ENCODE data around the gene ZNF175. TPM values are rescaled to one million over a fixed set of nuclear protein-coding genes. Genes with fewer than 3 reads are reported as not detected.

Gene ZNF175
- total RNA-seq, 1 experiment from 2014 or later, result 8.5 TPM

- Histone ChIP-seq H3K4me2 (ENCODE audit: low read length) (peak overlapping the region; percentile 41), H3K36me3 (ENCODE audit: low read depth, low read length) (no peaks in the 10 kb centered on the region), H3K9me3 (ENCODE audit: low read length) (no peaks in the 10 kb centered on the region), H2AFZ (ENCODE audit: low read length) (no peak overlapping the region), H4K20me1 (ENCODE audit: low read length) (no peaks in the 10 kb centered on the region), H3K79me2 (ENCODE audit: low read length) (no peaks in the 10 kb centered on the region), H3K27me3 (ENCODE audit: low read length) (peaks cover 29% of the 10 kb centered on the region), H3F3A (ENCODE audit: low read length, unreplicated experiment) (no peaks in the 10 kb centered on the region), H3K9me2 (replicated peaks; ENCODE audit: low read length) (no peaks in the 10 kb centered on the region), H3K27ac (ENCODE audit: low read length) (no peak overlapping the region), H3K4me1 (ENCODE audit: insufficient read depth, low read length) (peaks cover 15% of the 10 kb centered on the region), H3K9ac (ENCODE audit: low read length) (no peak overlapping the region), H3K4me3 (ENCODE audit: low read length) (no peak overlapping the region)
- CTCF ChIA-PET, result no interaction called here
- intact Hi-C loops (cut with micrococcal nuclease), result no loop called here
- no TSS peak for BruUV-seq (replicated peaks)
- no peak for DNase-seq
- no peak for ATAC-seq
- no peak for TF ChIP-seq CTCF (conservative IDR thresholded peaks at IDR 0.05; ENCODE audit: low read depth, low read length)
- no peak for TF ChIP-seq EZH2 (IDR thresholded peaks at IDR 0.05; ENCODE audit: low read length, unreplicated experiment)
- no peak for TF ChIP-seq EZH2phosphoT487 (IDR thresholded peaks at IDR 0.05; ENCODE audit: borderline replicate concordance, low read length)
- POLR2A ChIA-PET (ENCODE audit: unreplicated experiment), result no interaction called here
Measured at GRCh38 chr19:51547397-51548212, 23.5 kb upstream of the ZNF175 start.

- Histone ChIP-seq H4K20me1 (ENCODE audit: low read length) (no peaks in the 10 kb centered on the region), H3K27me3 (ENCODE audit: low read length) (peaks cover 24% of the 10 kb centered on the region), H3K9me3 (ENCODE audit: low read length) (no peaks in the 10 kb centered on the region), H3K4me2 (ENCODE audit: low read length) (no peak overlapping the region), H3K9ac (ENCODE audit: low read length) (no peak overlapping the region), H3K36me3 (ENCODE audit: low read depth, low read length) (no peaks in the 10 kb centered on the region), H3F3A (ENCODE audit: low read length, unreplicated experiment) (no peaks in the 10 kb centered on the region), H3K4me3 (ENCODE audit: low read length) (no peak overlapping the region), H3K9me2 (replicated peaks; ENCODE audit: low read length) (no peaks in the 10 kb centered on the region), H3K79me2 (ENCODE audit: low read length) (no peaks in the 10 kb centered on the region), H3K4me1 (ENCODE audit: insufficient read depth, low read length) (peaks cover 15% of the 10 kb centered on the region), H3K27ac (ENCODE audit: low read length) (no peak overlapping the region), H2AFZ (ENCODE audit: low read length) (no peak overlapping the region)
- intact Hi-C loops (cut with micrococcal nuclease), result no loop called here
- ATAC-seq (no peak), DNase-seq (no peak)
- TF ChIP-seq EZH2phosphoT487 (IDR thresholded peaks at IDR 0.05; ENCODE audit: borderline replicate concordance, low read length) (no peak), EZH2 (IDR thresholded peaks at IDR 0.05; ENCODE audit: low read length, unreplicated experiment) (no peak), CTCF (conservative IDR thresholded peaks at IDR 0.05; ENCODE audit: low read depth, low read length) (no peak)
- CTCF ChIA-PET, result no interaction called here
- BruUV-seq (replicated peaks), result no TSS peak
- POLR2A ChIA-PET (ENCODE audit: unreplicated experiment), result no interaction called here
Measured at GRCh38 chr19:51548213-51548651, 22.9 kb upstream of the ZNF175 start.

- H3K4me1 ChIP-seq (ENCODE audit: insufficient read depth, low read length), result peaks cover 15% of the 10 kb centered on the region
- ATAC-seq, result no peak
- ChIA-PET CTCF (no interaction called here), POLR2A (ENCODE audit: unreplicated experiment) (no interaction called here)
- H3K9me3 ChIP-seq (ENCODE audit: low read length), result no peaks in the 10 kb centered on the region
- no peak overlapping the region for H3K9ac ChIP-seq (ENCODE audit: low read length)
- H3K79me2 ChIP-seq (ENCODE audit: low read length), result no peaks in the 10 kb centered on the region
- peaks cover 20% of the 10 kb centered on the region for H3K27me3 ChIP-seq (ENCODE audit: low read length)
- TF ChIP-seq EZH2 (IDR thresholded peaks at IDR 0.05; ENCODE audit: low read length, unreplicated experiment), result no peak
- TF ChIP-seq CTCF (conservative IDR thresholded peaks at IDR 0.05; ENCODE audit: low read depth, low read length), result no peak
- BruUV-seq (replicated peaks), result no TSS peak
- no peak overlapping the region for H2AFZ ChIP-seq (ENCODE audit: low read length)
- H3F3A ChIP-seq (ENCODE audit: low read length, unreplicated experiment), result no peaks in the 10 kb centered on the region
- H3K4me3 ChIP-seq (ENCODE audit: low read length), result no peak overlapping the region
- no peaks in the 10 kb centered on the region for H3K36me3 ChIP-seq (ENCODE audit: low read depth, low read length)
- H3K9me2 ChIP-seq (replicated peaks; ENCODE audit: low read length), result no peaks in the 10 kb centered on the region
- intact Hi-C loops (cut with micrococcal nuclease), result no loop called here
- no peaks in the 10 kb centered on the region for H4K20me1 ChIP-seq (ENCODE audit: low read length)
- DNase-seq, result no peak
- no peak overlapping the region for H3K27ac ChIP-seq (ENCODE audit: low read length)
- H3K4me2 ChIP-seq (ENCODE audit: low read length), result no peak overlapping the region
Measured at GRCh38 chr19:51548891-51549305, 22.2 kb upstream of the ZNF175 start.
